Erythroblast (primary cell): ENCODE data around the gene HHIP.

Source experiments
- GATA1 ChIP-seq: IDR thresholded peaks from 2 replicates; pipeline ENCODE4 v1.6.1; 2011; ENCODE audit warnings: low read depth, mild to moderate bottlenecking, control low read depth, low read length, moderate library complexity
- POLR2A ChIP-seq: IDR thresholded peaks from 2 replicates; pipeline ENCODE4 v1.6.1; 2011; ENCODE audit warnings: mild to moderate bottlenecking, low read length

- no peak for TF ChIP-seq POLR2A
- no peak for TF ChIP-seq GATA1
Observed at GRCh38 chr4:144647590-144647989, 1.6 kb downstream of the HHIP start.
